Vagina (tissue), 2 donors: ENCODE data around the gene ZNF804B. TPM values are rescaled to one million over a fixed set of nuclear protein-coding genes. Genes with fewer than 3 reads are reported as not detected.

Source experiments
- DNase-seq, 2 donors: peaks; one replicate each; pipeline ENCODE4 v3.0.0-alpha.2; 2017; ENCODE audit errors: extremely low spot score in 2 of 2
- H3K27ac ChIP-seq: fragments of 200-600 bp; sonication (generic); one replicate; pipeline ENCODE4 v1.5.1; 2019
- H3K27me3 ChIP-seq: fragments of 200-600 bp; sonication (generic); one replicate; pipeline ENCODE4 v1.5.1; 2019
- H3K36me3 ChIP-seq, 2 donors: fragments of 200-600 bp; sonication (generic); one replicate each; pipeline ENCODE4 v1.5.1; 2017 to 2019
- H3K4me1 ChIP-seq: fragments of 200-600 bp; sonication (generic); one replicate; pipeline ENCODE4 v1.5.1; 2019
- H3K4me3 ChIP-seq, 2 donors: fragments of 200-600 bp; sonication (generic); 1 replicate in 1 of 2; 2 replicates in 1 of 2; pipeline ENCODE4 v1.5.1; 2016 to 2019
- H3K9me3 ChIP-seq: fragments of 200-600 bp; sonication (generic); one replicate; pipeline ENCODE4 v1.5.1; 2019
- CTCF ChIP-seq, 3 experiments: fragments of 450-650 bp in 2 of 3; fragments of 200-600 bp in 1 of 3; sonication (generic) in 1 of 3; IDR thresholded peaks; one replicate each; pipeline ENCODE4 v1.5.1; 2017 to 2019; ENCODE audit warnings: antibody characterized with exemption in 3 of 3, mild to moderate bottlenecking in 2 of 3, moderate library complexity in 2 of 3
- POLR2A ChIP-seq, 2 donors: fragments of 450-650 bp; IDR thresholded peaks; one replicate each; pipeline ENCODE4 v1.6.1; 2017; ENCODE audit warnings: antibody characterized with exemption in 2 of 2, mild to moderate bottlenecking in 2 of 2, moderate library complexity in 2 of 2
- POLR2AphosphoS5 ChIP-seq, 2 donors: sonication (generic); formaldehyde crosslinking; IDR thresholded peaks; one replicate each; pipeline ENCODE4 v1.9.0; 2017; ENCODE audit warnings: antibody characterized with exemption in 2 of 2, mild to moderate bottlenecking in 2 of 2, low read depth in 1 of 2; ENCODE audit not compliant: insufficient read depth in 1 of 2
- intact Hi-C: fragments of 100-400 bp; cut with DNase I; formaldehyde crosslinking; loops from one replicate; pipeline ENCODE4 v1.15.1; 2023
- total RNA-seq: library from RNA; depleted of rRNA; stranded (reverse); fragments of >200 nt; gene quantifications from one replicate; pipeline ENCODE4 v1.2.3, GENCODE V29; 2016

Gene ZNF804B
- total RNA-seq, 1 donor from 2014 or later, result not detected

GRCh38 chr7:89053130-89053529, 293.6 kb downstream of the ZNF804B start:
- H3K36me3 ChIP-seq, result no peaks in the 10 kb centered on the region
- DNase-seq, result no peak

GRCh38 chr7:89054361-89054760, 294.9 kb downstream of the ZNF804B start:
- H3K27ac ChIP-seq, result no peak overlapping the region
- intact Hi-C loops, result no loop called here
- H3K36me3 ChIP-seq, result no peaks in the 10 kb centered on the region
- no peaks in the 10 kb centered on the region for H3K27me3 ChIP-seq
- H3K9me3 ChIP-seq, result no peaks in the 10 kb centered on the region
- H3K4me3 ChIP-seq, result no peak overlapping the region
- TF ChIP-seq POLR2AphosphoS5 (IDR thresholded peaks at IDR 0.05; ENCODE audit: insufficient read depth in 1 of 2, low read depth in 1 of 2) (no peak), CTCF (IDR thresholded peaks at IDR 0.05) (no peak), POLR2A (IDR thresholded peaks at IDR 0.05) (no peak)
- DNase-seq, result no peak
- no peaks in the 10 kb centered on the region for H3K4me1 ChIP-seq

More at GRCh38 chr7:89053130-89053529, 293.6 kb downstream of the ZNF804B start:
- Histone ChIP-seq H3K27ac (no peak overlapping the region), H3K9me3 (no peaks in the 10 kb centered on the region), H3K4me1 (no peaks in the 10 kb centered on the region), H3K27me3 (no peaks in the 10 kb centered on the region), H3K4me3 (no peak overlapping the region)
- TF ChIP-seq CTCF (IDR thresholded peaks at IDR 0.05) (no peak), POLR2AphosphoS5 (IDR thresholded peaks at IDR 0.05; ENCODE audit: insufficient read depth in 1 of 2, low read depth in 1 of 2) (no peak), POLR2A (IDR thresholded peaks at IDR 0.05) (no peak)
- intact Hi-C loops, result no loop called here

GRCh38 chr7:89060234-89060633, 300.7 kb downstream of the ZNF804B start:
- intact Hi-C loops, result no loop called here
- Histone ChIP-seq H3K4me1 (no peaks in the 10 kb centered on the region), H3K9me3 (no peaks in the 10 kb centered on the region), H3K27me3 (no peaks in the 10 kb centered on the region), H3K27ac (no peak overlapping the region), H3K36me3 (no peaks in the 10 kb centered on the region), H3K4me3 (no peak overlapping the region)
- no peak for DNase-seq
- TF ChIP-seq POLR2AphosphoS5 (IDR thresholded peaks at IDR 0.05; ENCODE audit: insufficient read depth in 1 of 2, low read depth in 1 of 2), result no peak
- no peak for TF ChIP-seq POLR2A (IDR thresholded peaks at IDR 0.05)
- TF ChIP-seq CTCF (IDR thresholded peaks at IDR 0.05), result no peak

- intact Hi-C loops, result no loop called here
- TF ChIP-seq CTCF (IDR thresholded peaks at IDR 0.05) (no peak), POLR2AphosphoS5 (IDR thresholded peaks at IDR 0.05; ENCODE audit: insufficient read depth in 1 of 2, low read depth in 1 of 2) (no peak), POLR2A (IDR thresholded peaks at IDR 0.05) (no peak)
- Histone ChIP-seq H3K36me3 (no peaks in the 10 kb centered on the region), H3K27me3 (no peaks in the 10 kb centered on the region), H3K9me3 (no peaks in the 10 kb centered on the region), H3K4me1 (no peaks in the 10 kb centered on the region), H3K4me3 (no peak overlapping the region), H3K27ac (no peak overlapping the region)
- no peak for DNase-seq
Observed at GRCh38 chr7:89064831-89065230, 305.3 kb downstream of the ZNF804B start.

- no peak for DNase-seq
- intact Hi-C loops, result no loop called here
- no peaks in the 10 kb centered on the region for H3K4me1 ChIP-seq
- H3K27me3 ChIP-seq, result no peaks in the 10 kb centered on the region
- TF ChIP-seq POLR2AphosphoS5 (IDR thresholded peaks at IDR 0.05; ENCODE audit: insufficient read depth in 1 of 2, low read depth in 1 of 2) (no peak), CTCF (IDR thresholded peaks at IDR 0.05) (no peak), POLR2A (IDR thresholded peaks at IDR 0.05) (no peak)
- no peak overlapping the region for H3K4me3 ChIP-seq
- H3K27ac ChIP-seq, result no peak overlapping the region
- H3K36me3 ChIP-seq, result no peaks in the 10 kb centered on the region
- no peaks in the 10 kb centered on the region for H3K9me3 ChIP-seq
Observed at GRCh38 chr7:89067048-89067447, 307.5 kb downstream of the ZNF804B start.
